ENCODE results near the gene SYCE3.

Gene SYCE3

GRCh38 chr22:50576070-50576469 is 13.4 kb upstream of the SYCE3 start:
- no peak for DNase-seq (ENCODE audit: low spot score)

- no peak for DNase-seq (ENCODE audit: low spot score)
Measured at GRCh38 chr22:50575426-50575941, 12.8 kb upstream of the SYCE3 start.

- no peak for DNase-seq (ENCODE audit: low spot score)
Measured at GRCh38 chr22:50574383-50574755, 11.7 kb upstream of the SYCE3 start.

GRCh38 chr22:50573491-50574382 is 11.0 kb upstream of the SYCE3 start:
- DNase-seq (ENCODE audit: low spot score), result no peak

GRCh38 chr22:50572965-50573364 is 10.2 kb upstream of the SYCE3 start:
- no peak for DNase-seq (ENCODE audit: low spot score)

- DNase-seq (ENCODE audit: low spot score), result no peak
Measured at GRCh38 chr22:50571264-50572175, 8.8 kb upstream of the SYCE3 start.

GRCh38 chr22:50570861-50571260 is 8.1 kb upstream of the SYCE3 start:
- DNase-seq (ENCODE audit: low spot score), result no peak

GRCh38 chr22:50569896-50570535 is 7.3 kb upstream of the SYCE3 start:
- DNase-seq (ENCODE audit: low spot score), result no peak

- DNase-seq (ENCODE audit: low spot score), result no peak
Measured at GRCh38 chr22:50569041-50569459, 6.3 kb upstream of the SYCE3 start.

- no peak for DNase-seq (ENCODE audit: low spot score)
Measured at GRCh38 chr22:50568626-50569025, 5.9 kb upstream of the SYCE3 start.

- DNase-seq (ENCODE audit: low spot score), result no peak
Measured at GRCh38 chr22:50567721-50568252, 5.1 kb upstream of the SYCE3 start.

GRCh38 chr22:50564289-50564688 is 1.6 kb upstream of the SYCE3 start:
- DNase-seq (ENCODE audit: low spot score), result no peak

- no peak for DNase-seq (ENCODE audit: low spot score)
Measured at GRCh38 chr22:50563413-50564160, 868 bp upstream of the SYCE3 start.

- no peak for DNase-seq (ENCODE audit: low spot score)
Measured at GRCh38 chr22:50561401-50562358, 1.0 kb downstream of the SYCE3 start.

GRCh38 chr22:50560034-50560433 is 2.7 kb downstream of the SYCE3 start:
- no peak for DNase-seq (ENCODE audit: low spot score)

- DNase-seq (ENCODE audit: low spot score), result no peak
Measured at GRCh38 chr22:50556703-50557102, 6.0 kb downstream of the SYCE3 start.

GRCh38 chr22:50553310-50553709 is 9.4 kb downstream of the SYCE3 start:
- DNase-seq (ENCODE audit: low spot score), result no peak

GRCh38 chr22:50551160-50551752 is 11.5 kb downstream of the SYCE3 start:
- DNase-seq (ENCODE audit: low spot score), result no peak

- DNase-seq (ENCODE audit: low spot score), result peak; percentile 2
Measured at GRCh38 chr22:50550395-50550794, 12.3 kb downstream of the SYCE3 start.

All from germinal center (tissue), 1 donor.